ENCODE results near the gene TRO.

TRO gene

GRCh38 chrX:54934890-54935289 lies 14.3 kb downstream of the TRO start:
- Histone ChIP-seq H3K27ac (ENCODE audit: poor library complexity, severe bottlenecking) (no peak overlapping the region), H3K27me3 (ENCODE audit: insufficient read depth, poor library complexity, severe bottlenecking) (no peaks in the 10 kb centered on the region), H3K4me3 (ENCODE audit: severe bottlenecking) (no peak overlapping the region), H3K36me3 (ENCODE audit: low read depth) (no peaks in the 10 kb centered on the region), H3K4me1 (ENCODE audit: insufficient read depth, poor library complexity, severe bottlenecking) (no peaks in the 10 kb centered on the region), H3K9me3 (ENCODE audit: severe bottlenecking) (no peaks in the 10 kb centered on the region)
- DNase-seq (ENCODE audit: low spot score) (no peak), ATAC-seq (ENCODE audit: low read depth) (no peak)
- TF ChIP-seq CTCF (IDR thresholded peaks at IDR 0.05; ENCODE audit: poor library complexity, severe bottlenecking) = no peak

- ATAC-seq (ENCODE audit: low read depth) = no peak
- no peak overlapping the region for H3K4me3 ChIP-seq (ENCODE audit: severe bottlenecking)
- no peaks in the 10 kb centered on the region for H3K9me3 ChIP-seq (ENCODE audit: severe bottlenecking)
- DNase-seq (ENCODE audit: low spot score) = no peak
- TF ChIP-seq CTCF (IDR thresholded peaks at IDR 0.05; ENCODE audit: poor library complexity, severe bottlenecking) = no peak
- H3K27ac ChIP-seq (ENCODE audit: poor library complexity, severe bottlenecking) = no peak overlapping the region
- no peaks in the 10 kb centered on the region for H3K27me3 ChIP-seq (ENCODE audit: insufficient read depth, poor library complexity, severe bottlenecking)
- no peaks in the 10 kb centered on the region for H3K4me1 ChIP-seq (ENCODE audit: insufficient read depth, poor library complexity, severe bottlenecking)
- no peaks in the 10 kb centered on the region for H3K36me3 ChIP-seq (ENCODE audit: low read depth)
These were observed 14.7 kb downstream of the TRO start for GRCh38 chrX:54935306-54935705.

- Histone ChIP-seq H3K27me3 (ENCODE audit: insufficient read depth, poor library complexity, severe bottlenecking) (no peaks in the 10 kb centered on the region), H3K4me1 (ENCODE audit: insufficient read depth, poor library complexity, severe bottlenecking) (no peaks in the 10 kb centered on the region), H3K4me3 (ENCODE audit: severe bottlenecking) (no peak overlapping the region), H3K9me3 (ENCODE audit: severe bottlenecking) (no peaks in the 10 kb centered on the region), H3K27ac (ENCODE audit: poor library complexity, severe bottlenecking) (no peak overlapping the region), H3K36me3 (ENCODE audit: low read depth) (no peaks in the 10 kb centered on the region)
- TF ChIP-seq CTCF (IDR thresholded peaks at IDR 0.05; ENCODE audit: poor library complexity, severe bottlenecking) = no peak
- ATAC-seq (ENCODE audit: low read depth) (no peak), DNase-seq (ENCODE audit: low spot score) (no peak)
These were observed 16.8 kb downstream of the TRO start for GRCh38 chrX:54937416-54937815.

GRCh38 chrX:54944816-54945215 lies 24.2 kb downstream of the TRO start:
- Histone ChIP-seq H3K36me3 (ENCODE audit: low read depth) (no peaks in the 10 kb centered on the region), H3K27me3 (ENCODE audit: insufficient read depth, poor library complexity, severe bottlenecking) (no peaks in the 10 kb centered on the region), H3K4me3 (ENCODE audit: severe bottlenecking) (no peak overlapping the region), H3K9me3 (ENCODE audit: severe bottlenecking) (no peaks in the 10 kb centered on the region), H3K4me1 (ENCODE audit: insufficient read depth, poor library complexity, severe bottlenecking) (no peaks in the 10 kb centered on the region), H3K27ac (ENCODE audit: poor library complexity, severe bottlenecking) (no peak overlapping the region)
- no peak for TF ChIP-seq CTCF (IDR thresholded peaks at IDR 0.05; ENCODE audit: poor library complexity, severe bottlenecking)
- DNase-seq (ENCODE audit: low spot score) (no peak), ATAC-seq (ENCODE audit: low read depth) (no peak)

GRCh38 chrX:54945224-54945623 lies 24.6 kb downstream of the TRO start:
- no peak for DNase-seq (ENCODE audit: low spot score)
- no peak for TF ChIP-seq CTCF (IDR thresholded peaks at IDR 0.05; ENCODE audit: poor library complexity, severe bottlenecking)
- no peaks in the 10 kb centered on the region for H3K9me3 ChIP-seq (ENCODE audit: severe bottlenecking)
- H3K27me3 ChIP-seq (ENCODE audit: insufficient read depth, poor library complexity, severe bottlenecking) = no peaks in the 10 kb centered on the region
- H3K27ac ChIP-seq (ENCODE audit: poor library complexity, severe bottlenecking) = no peak overlapping the region
- H3K36me3 ChIP-seq (ENCODE audit: low read depth) = no peaks in the 10 kb centered on the region
- no peak for ATAC-seq (ENCODE audit: low read depth)
- H3K4me1 ChIP-seq (ENCODE audit: insufficient read depth, poor library complexity, severe bottlenecking) = no peaks in the 10 kb centered on the region
- no peak overlapping the region for H3K4me3 ChIP-seq (ENCODE audit: severe bottlenecking)

Data from RWPE2 (cell line).